Measurements from ENCODE around the gene NTRK1. TPM values are rescaled to one million over a fixed set of nuclear protein-coding genes. Genes with fewer than 3 reads are reported as not detected.
A peak's percentile ranks its signal among the peaks of the same experiment; 100 is the strongest.

The NTRK1 gene
- total and polyA plus RNA-seq, 3 donors from 2014 or later, result 4.7 to 38.8 (median 14.6) TPM

DNA sequence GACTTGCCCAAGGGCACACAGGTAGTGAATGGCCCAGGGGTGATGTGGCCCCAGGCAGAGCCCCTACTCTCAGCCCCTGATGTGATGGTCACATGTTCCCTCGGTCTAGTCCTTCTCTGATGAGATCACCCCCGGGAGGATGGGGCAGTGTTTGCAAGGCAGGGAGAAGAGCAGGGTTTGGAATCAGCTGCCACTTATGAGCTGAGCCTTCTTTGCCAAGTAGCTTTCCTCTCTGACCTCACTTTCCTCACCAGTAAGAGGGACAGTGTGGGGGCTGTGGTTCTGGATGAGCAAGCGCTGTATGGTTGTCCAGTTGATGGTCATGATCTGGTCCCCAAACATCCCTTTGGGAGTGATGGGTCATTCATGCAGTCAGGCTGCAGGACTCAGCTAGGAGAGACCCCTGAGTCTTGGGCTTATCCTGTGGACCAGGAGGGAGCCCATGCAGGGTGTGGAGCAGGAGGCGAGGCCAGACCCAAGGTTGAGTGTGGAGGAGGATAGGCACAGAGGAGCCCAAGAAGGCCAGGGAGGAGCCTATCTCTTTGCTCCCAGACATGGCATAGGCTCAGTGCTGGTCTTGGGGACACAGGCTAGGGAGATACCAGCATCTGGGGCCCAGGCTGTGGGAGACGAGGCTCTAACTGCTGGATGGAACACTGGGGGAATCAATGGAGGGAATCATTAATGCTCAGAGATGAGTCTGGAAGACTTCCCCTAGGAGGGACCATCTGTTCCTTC, 16.9 kb downstream of the NTRK1 start:
- no peak for TF ChIP-seq POLR2A (IDR thresholded peaks at IDR 0.05)
- TF ChIP-seq, protein P1, sequence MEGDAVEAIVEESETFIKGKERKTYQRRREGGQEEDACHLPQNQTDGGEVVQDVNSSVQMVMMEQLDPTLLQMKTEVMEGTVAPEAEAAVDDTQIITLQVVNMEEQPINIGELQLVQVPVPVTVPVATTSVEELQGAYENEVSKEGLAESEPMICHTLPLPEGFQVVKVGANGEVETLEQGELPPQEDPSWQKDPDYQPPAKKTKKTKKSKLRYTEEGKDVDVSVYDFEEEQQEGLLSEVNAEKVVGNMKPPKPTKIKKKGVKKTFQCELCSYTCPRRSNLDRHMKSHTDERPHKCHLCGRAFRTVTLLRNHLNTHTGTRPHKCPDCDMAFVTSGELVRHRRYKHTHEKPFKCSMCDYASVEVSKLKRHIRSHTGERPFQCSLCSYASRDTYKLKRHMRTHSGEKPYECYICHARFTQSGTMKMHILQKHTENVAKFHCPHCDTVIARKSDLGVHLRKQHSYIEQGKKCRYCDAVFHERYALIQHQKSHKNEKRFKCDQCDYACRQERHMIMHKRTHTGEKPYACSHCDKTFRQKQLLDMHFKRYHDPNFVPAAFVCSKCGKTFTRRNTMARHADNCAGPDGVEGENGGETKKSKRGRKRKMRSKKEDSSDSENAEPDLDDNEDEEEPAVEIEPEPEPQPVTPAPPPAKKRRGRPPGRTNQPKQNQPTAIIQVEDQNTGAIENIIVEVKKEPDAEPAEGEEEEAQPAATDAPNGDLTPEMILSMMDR (IDR thresholded peaks at IDR 0.05), result no peak
- intact Hi-C loops (cut with DNase I; ENCODE audit: low total_unique reads), result no loop called here
- DNase-seq, result peak; percentile 46
- H3K4me3 ChIP-seq, result no peak overlapping the region
- H3K36me3 ChIP-seq (ENCODE audit: low read depth, missing control alignments), result no peaks in the 10 kb centered on the region
- WGBS, 2 donors, result 59 to 65% methylated on average over 5 of the region's 5 CpGs
- H3K9me3 ChIP-seq, result no peaks in the 10 kb centered on the region
- H3K4me1 ChIP-seq, result peaks cover 10% of the 10 kb centered on the region
- no peaks in the 10 kb centered on the region for H3K27me3 ChIP-seq
- H3K27ac ChIP-seq, result no peak overlapping the region

GRCh38 chr1:156879876-156880275, 19.2 kb downstream of the NTRK1 start:
- no peak for DNase-seq
- H3K27ac ChIP-seq, result no peak overlapping the region
- H3K36me3 ChIP-seq (ENCODE audit: low read depth, missing control alignments), result no peaks in the 10 kb centered on the region
- no peak overlapping the region for H3K4me3 ChIP-seq
- TF ChIP-seq, protein P1 (IDR thresholded peaks at IDR 0.05), result no peak
- TF ChIP-seq POLR2A (IDR thresholded peaks at IDR 0.05), result no peak
- H3K4me1 ChIP-seq, result peaks cover 10% of the 10 kb centered on the region
- H3K27me3 ChIP-seq, result no peaks in the 10 kb centered on the region
- no peaks in the 10 kb centered on the region for H3K9me3 ChIP-seq
- 95 to 99% methylated on average over 12 to 21 of the region's 21 CpGs for WGBS, 2 donors
- intact Hi-C loops (cut with DNase I; ENCODE audit: low total_unique reads), result no loop called here

DNA sequence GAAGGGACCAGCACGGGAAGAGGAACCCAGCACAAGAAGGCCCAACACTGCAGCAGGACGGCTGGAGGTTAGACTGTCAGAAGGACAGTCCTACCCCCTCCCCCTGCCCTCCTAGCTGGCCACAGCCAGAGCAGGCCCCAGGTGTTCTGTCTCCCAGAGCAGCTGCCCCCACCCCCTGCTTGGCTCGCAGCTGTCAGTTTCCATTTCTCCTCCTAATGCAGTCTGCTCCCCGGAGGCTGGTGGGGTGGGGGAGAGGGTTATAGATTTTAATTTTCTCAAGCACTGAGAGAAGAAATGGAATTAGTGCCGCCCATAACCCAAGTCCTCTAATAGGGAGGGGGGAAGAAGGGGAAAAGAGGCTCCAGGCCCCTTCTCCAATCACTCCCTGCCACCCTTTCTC, 19.8 kb downstream of the NTRK1 start:
- no peaks in the 10 kb centered on the region for H3K36me3 ChIP-seq (ENCODE audit: low read depth, missing control alignments)
- H3K27me3 ChIP-seq, result no peaks in the 10 kb centered on the region
- peaks cover 10% of the 10 kb centered on the region for H3K4me1 ChIP-seq
- H3K27ac ChIP-seq, result no peak overlapping the region
- no peaks in the 10 kb centered on the region for H3K9me3 ChIP-seq
- intact Hi-C loops (cut with DNase I; ENCODE audit: low total_unique reads), result no loop called here
- no peak for DNase-seq
- no peak for TF ChIP-seq POLR2A (IDR thresholded peaks at IDR 0.05)
- TF ChIP-seq, protein P1 (IDR thresholded peaks at IDR 0.05), result no peak
- WGBS, 2 donors, result 88% methylated on average over 5 of the region's 5 CpGs
- H3K4me3 ChIP-seq, result no peak overlapping the region

- Histone ChIP-seq H3K4me1 (peaks cover 10% of the 10 kb centered on the region), H3K9me3 (no peaks in the 10 kb centered on the region), H3K36me3 (ENCODE audit: low read depth, missing control alignments) (no peaks in the 10 kb centered on the region), H3K4me3 (no peak overlapping the region), H3K27ac (no peak overlapping the region), H3K27me3 (no peaks in the 10 kb centered on the region)
- DNase-seq, result no peak
- intact Hi-C loops (cut with DNase I; ENCODE audit: low total_unique reads), result no loop called here
- no peak for TF ChIP-seq POLR2A (IDR thresholded peaks at IDR 0.05)
- TF ChIP-seq, protein P1 (IDR thresholded peaks at IDR 0.05), result no peak
- WGBS, 2 donors, result 76 to 91% methylated on average over 3 to 10 of the region's 10 CpGs
Observed at GRCh38 chr1:156881101-156881500, 20.4 kb downstream of the NTRK1 start.

DNA sequence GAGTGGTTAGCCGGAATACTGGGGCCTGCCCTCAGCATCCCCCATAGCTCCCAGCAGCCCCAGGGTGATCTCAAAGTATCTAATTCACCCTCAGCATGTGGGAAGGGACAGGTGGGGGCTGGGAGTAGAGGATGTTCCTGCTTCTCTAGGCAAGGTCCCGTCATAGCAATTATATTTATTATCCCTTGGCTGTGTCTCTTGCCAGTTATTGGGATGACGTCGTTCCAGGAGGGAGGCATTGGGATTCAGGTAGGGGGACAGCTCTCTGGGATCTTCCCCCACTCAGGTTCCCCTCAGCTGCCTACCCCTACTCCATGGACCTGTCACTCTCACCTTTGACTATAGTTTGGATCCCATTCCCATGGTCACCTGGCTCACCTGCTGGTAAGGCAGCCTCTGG, 21.0 kb downstream of the NTRK1 start:
- Histone ChIP-seq H3K4me1 (peaks cover 7% of the 10 kb centered on the region), H3K27me3 (no peaks in the 10 kb centered on the region), H3K4me3 (no peak overlapping the region), H3K36me3 (ENCODE audit: low read depth, missing control alignments) (no peaks in the 10 kb centered on the region), H3K27ac (no peak overlapping the region), H3K9me3 (no peaks in the 10 kb centered on the region)
- TF ChIP-seq, protein P1 (IDR thresholded peaks at IDR 0.05), result no peak
- no peak for TF ChIP-seq POLR2A (IDR thresholded peaks at IDR 0.05)
- intact Hi-C loops (cut with DNase I; ENCODE audit: low total_unique reads), result no loop called here
- 66 to 84% methylated on average over 3 to 4 of the region's 4 CpGs for WGBS, 2 donors
- DNase-seq, result no peak

Measured in testis (tissue), 3 donors.